ENCODE results near the gene BAG2. TPM values are rescaled to one million over a fixed set of nuclear protein-coding genes. Genes with fewer than 3 reads are reported as not detected.

The BAG2 gene
- total and polyA plus RNA-seq, 2 of the 13 experiments (the other 11 are each of a cell fraction or from before 2014, with no cell fraction given), result 5.7 to 15.1 TPM

DNA sequence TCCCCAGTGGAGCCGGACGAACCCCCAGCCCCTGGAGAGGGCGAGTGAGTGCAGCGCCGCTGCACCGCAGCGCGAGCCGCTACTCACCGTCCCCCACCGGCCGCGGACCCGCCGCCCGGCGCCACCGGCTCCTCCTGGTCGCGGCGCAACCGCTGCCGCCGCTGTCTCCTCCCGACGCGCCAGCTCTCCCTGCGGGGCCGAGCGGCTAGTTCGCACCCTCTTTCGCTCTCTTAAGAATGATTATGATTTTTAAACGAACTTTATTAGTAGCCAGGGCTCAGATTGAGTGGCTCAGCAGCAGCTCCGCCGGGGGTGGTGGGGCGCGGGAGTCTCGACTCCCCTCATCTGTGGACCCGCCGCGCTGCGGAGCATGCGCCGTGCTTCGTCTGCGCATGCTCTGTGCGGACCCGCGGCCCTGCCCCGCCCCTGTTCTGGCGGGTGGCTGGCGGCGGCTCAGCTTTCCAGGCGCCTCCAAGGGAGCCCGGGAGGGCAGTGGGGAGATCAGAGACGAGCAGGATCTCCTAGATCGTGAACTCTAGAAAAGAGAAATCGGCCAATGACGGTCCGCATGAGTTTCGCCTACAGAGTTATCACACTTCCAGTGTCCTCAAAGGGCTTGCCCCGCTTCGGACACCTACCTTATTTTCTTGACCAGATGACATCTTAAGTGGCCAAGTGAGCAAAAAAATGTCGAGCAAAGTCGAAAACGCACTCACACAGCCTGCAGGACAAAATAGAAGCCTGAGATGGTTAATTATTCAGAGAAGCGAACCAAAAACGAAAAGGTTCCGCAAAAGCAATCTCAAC, 50.0 kb downstream of the BAG2 start, which contains the start of gene RAB23:
TSS of gene RAB23 (minus strand) at position 372 of the 807 bp plus-strand sequence. CDS start 11,927 bp downstream, outside the sequence.
- Histone ChIP-seq H3K9me3 (ENCODE audit: low read length) (no peaks in the 10 kb centered on the region), H3K4me3 (replicated peaks in 1 of 3; ENCODE audit: insufficient read depth in 1 of 3, low read depth in 2 of 3, low read length in 3 of 3) (peak within 1 kb of the TSS; percentile 88 to 95 (median 93)), H4K20me1 (ENCODE audit: insufficient read depth, low read length) (no peaks in the 10 kb centered on the region), H3K9ac (ENCODE audit: insufficient read depth, low read depth, low read length) (peak within 1 kb of the TSS; percentile 78), H3K27me3 (ENCODE audit: control insufficient read depth in 1 of 2, insufficient read depth in 2 of 2, low read length in 2 of 2) (no peaks in the 10 kb centered on the region; a peak in 1 of 5 replicates), H3K36me3 (replicated peaks in 1 of 2; ENCODE audit: control insufficient read depth in 1 of 2, insufficient read depth in 2 of 2, low read length in 2 of 2) (no peaks in the 10 kb centered on the region), H3K4me1 (ENCODE audit: insufficient read depth, low read length) (peaks cover 31% of the 10 kb centered on the region), H3K4me2 (ENCODE audit: low read depth, low read length) (peak within 1 kb of the TSS; percentile 92), H3K27ac (ENCODE audit: extremely low read length, insufficient read depth, low read length) (peak within 1 kb of the TSS; percentile 77), H3K79me2 (ENCODE audit: insufficient read depth, low read length) (peaks cover 42% of the 10 kb centered on the region), H2AFZ (ENCODE audit: low read length) (peak within 1 kb of the TSS; percentile 100)
- ChIA-PET CTCF (ENCODE audit: low intra/inter-chr PET ratio, low total read pairs) (no interaction called here), POLR2A (interaction anchor here (1.4 to 1.9 kb wide), 2 partner anchors 50 to 69 kb away, joined by 3 to 13 read pairs; partner anchors contain the start of gene BAG2)
- FAIRE-seq, result peak; percentile 30
- DNase-seq (ENCODE audit: low spot score), result peak; percentile 75
- intact Hi-C loops (cut with micrococcal nuclease; ENCODE audit: unreplicated experiment) (loop anchor here (2.0 to 5.0 kb wide), 3 partner anchors 50 to 125 kb away; partner anchors contain the start of genes BAG2 and PRIM2), in situ Hi-C loops (cut with HindIII; ENCODE audit: extremely low pct_ligation_motif_present, low pct_unique_long_range_greater_than_20kb) (no loop called here)
- 1% methylated on average over 21 of the region's 69 CpGs for WGBS (ENCODE audit: low lambda C conversion rate)
- ATAC-seq, result peak; percentile 92
- BruUV-seq (replicated peaks), result no TSS peak
- 0 out of 2 replicates have a peak, but pooled peaks have one; percentile 19 for TF ChIP-seq SIN3B (IDR thresholded peaks at IDR 0.05; ENCODE audit: low read length)
- TF ChIP-seq FOXM1 (CRISPR knock-in tag; IDR thresholded peaks at IDR 0.05), result no peak
- peak; percentile 60 for TF ChIP-seq ZFX (CRISPR knock-in tag; IDR thresholded peaks at IDR 0.05; ENCODE audit: low read depth)
- TF ChIP-seq KDM3A (CRISPR knock-in tag; IDR thresholded peaks at IDR 0.05; ENCODE audit: low read depth), result peak; percentile 51; the same call in 1 of the 2 replicates
- TF ChIP-seq SRSF4 (IDR thresholded peaks at IDR 0.05; ENCODE audit: low read depth, low read length, poor library complexity, severe bottlenecking), result no peak
- 0 out of 2 replicates have a peak, but pooled peaks have one; percentile 13 for TF ChIP-seq SOX5 (CRISPR knock-in tag; IDR thresholded peaks at IDR 0.05; ENCODE audit: borderline replicate concordance)
- no peak for TF ChIP-seq NBN (conservative IDR thresholded peaks at IDR 0.05)
- TF ChIP-seq MAZ (IDR thresholded peaks at IDR 0.05; ENCODE audit: borderline replicate concordance, low read depth, low read length), result peak; percentile 39; the same call in 1 of the 2 replicates
- TF ChIP-seq MAZ (CRISPR knock-in tag; IDR thresholded peaks at IDR 0.05; ENCODE audit: low read depth), result peak; percentile 80; the same call in 1 of the 2 replicates
- TF ChIP-seq CBFB (CRISPR knock-in tag; IDR thresholded peaks at IDR 0.05), result 0 out of 2 replicates have a peak, but pooled peaks have one; percentile 49
- TF ChIP-seq GABPB1 (CRISPR knock-in tag; IDR thresholded peaks at IDR 0.05), result peak; percentile 31
- TF ChIP-seq, protein P1, sequence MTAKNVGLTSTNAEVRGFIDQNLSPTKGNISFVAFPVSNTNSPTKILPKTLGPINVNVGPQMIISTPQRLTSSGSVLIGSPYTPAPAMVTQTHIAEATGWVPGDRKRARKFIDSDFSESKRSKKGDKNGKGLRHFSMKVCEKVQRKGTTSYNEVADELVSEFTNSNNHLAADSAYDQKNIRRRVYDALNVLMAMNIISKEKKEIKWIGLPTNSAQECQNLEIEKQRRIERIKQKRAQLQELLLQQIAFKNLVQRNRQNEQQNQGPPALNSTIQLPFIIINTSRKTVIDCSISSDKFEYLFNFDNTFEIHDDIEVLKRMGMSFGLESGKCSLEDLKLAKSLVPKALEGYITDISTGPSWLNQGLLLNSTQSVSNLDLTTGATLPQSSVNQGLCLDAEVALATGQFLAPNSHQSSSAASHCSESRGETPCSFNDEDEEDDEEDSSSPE (CRISPR knock-in tag; IDR thresholded peaks at IDR 0.05), result peak; percentile 85
- no peak for TF ChIP-seq SP1 (IDR thresholded peaks at IDR 0.05)
- TF ChIP-seq SP1 (CRISPR knock-in tag; IDR thresholded peaks at IDR 0.05), result 0 out of 2 replicates have a peak, but pooled peaks have one; percentile 38
- TF ChIP-seq TBP (CRISPR knock-in tag; IDR thresholded peaks at IDR 0.05), result no peak
- TF ChIP-seq ZNF558 (CRISPR knock-in tag; IDR thresholded peaks at IDR 0.05; ENCODE audit: borderline replicate concordance), result no peak; the same call in 1 of the 2 replicates
- TF ChIP-seq, protein P2, sequence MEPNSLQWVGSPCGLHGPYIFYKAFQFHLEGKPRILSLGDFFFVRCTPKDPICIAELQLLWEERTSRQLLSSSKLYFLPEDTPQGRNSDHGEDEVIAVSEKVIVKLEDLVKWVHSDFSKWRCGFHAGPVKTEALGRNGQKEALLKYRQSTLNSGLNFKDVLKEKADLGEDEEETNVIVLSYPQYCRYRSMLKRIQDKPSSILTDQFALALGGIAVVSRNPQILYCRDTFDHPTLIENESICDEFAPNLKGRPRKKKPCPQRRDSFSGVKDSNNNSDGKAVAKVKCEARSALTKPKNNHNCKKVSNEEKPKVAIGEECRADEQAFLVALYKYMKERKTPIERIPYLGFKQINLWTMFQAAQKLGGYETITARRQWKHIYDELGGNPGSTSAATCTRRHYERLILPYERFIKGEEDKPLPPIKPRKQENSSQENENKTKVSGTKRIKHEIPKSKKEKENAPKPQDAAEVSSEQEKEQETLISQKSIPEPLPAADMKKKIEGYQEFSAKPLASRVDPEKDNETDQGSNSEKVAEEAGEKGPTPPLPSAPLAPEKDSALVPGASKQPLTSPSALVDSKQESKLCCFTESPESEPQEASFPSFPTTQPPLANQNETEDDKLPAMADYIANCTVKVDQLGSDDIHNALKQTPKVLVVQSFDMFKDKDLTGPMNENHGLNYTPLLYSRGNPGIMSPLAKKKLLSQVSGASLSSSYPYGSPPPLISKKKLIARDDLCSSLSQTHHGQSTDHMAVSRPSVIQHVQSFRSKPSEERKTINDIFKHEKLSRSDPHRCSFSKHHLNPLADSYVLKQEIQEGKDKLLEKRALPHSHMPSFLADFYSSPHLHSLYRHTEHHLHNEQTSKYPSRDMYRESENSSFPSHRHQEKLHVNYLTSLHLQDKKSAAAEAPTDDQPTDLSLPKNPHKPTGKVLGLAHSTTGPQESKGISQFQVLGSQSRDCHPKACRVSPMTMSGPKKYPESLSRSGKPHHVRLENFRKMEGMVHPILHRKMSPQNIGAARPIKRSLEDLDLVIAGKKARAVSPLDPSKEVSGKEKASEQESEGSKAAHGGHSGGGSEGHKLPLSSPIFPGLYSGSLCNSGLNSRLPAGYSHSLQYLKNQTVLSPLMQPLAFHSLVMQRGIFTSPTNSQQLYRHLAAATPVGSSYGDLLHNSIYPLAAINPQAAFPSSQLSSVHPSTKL (CRISPR knock-in tag; IDR thresholded peaks at IDR 0.05), result peak; percentile 36; the same call in 1 of the 2 replicates
- peak; percentile 62; the same call in 1 of the 2 replicates for TF ChIP-seq ZNF674 (CRISPR knock-in tag; IDR thresholded peaks at IDR 0.05; ENCODE audit: low read depth)

All from HepG2 (cell line).